ENCODE data around the gene RAB44. TPM values are rescaled to one million over a fixed set of nuclear protein-coding genes. Genes with fewer than 3 reads are reported as not detected.

Gene RAB44
- total RNA-seq, 1 experiment from 2014 or later: not detected

- intact Hi-C loops (cut with micrococcal nuclease; ENCODE audit: unreplicated experiment): no loop called here
- no TSS peak for BruUV-seq (replicated peaks)
- Histone ChIP-seq H3K36me3 (ENCODE audit: control insufficient read depth, insufficient read depth, low read length) (no peaks in the 10 kb centered on the region), H3K4me1 (no peaks in the 10 kb centered on the region), H3K4me3 (ENCODE audit: low read depth, low read length) (no peak overlapping the region), H3K27me3 (replicated peaks; ENCODE audit: control insufficient read depth, insufficient read depth, low read length) (no peaks in the 10 kb centered on the region; the same call in 1 of the 2 replicates), H3K9me3 (no peaks in the 10 kb centered on the region)
- Mint-ChIP-seq H3K27me3 (ENCODE audit: insufficient read depth, unreplicated experiment) (peaks cover 7% of the 10 kb centered on the region), H3K9me3 (ENCODE audit: unreplicated experiment) (no peaks in the 10 kb centered on the region), H3K4me1 (ENCODE audit: low read depth, unreplicated experiment) (no peaks in the 10 kb centered on the region), H3K36me3 (ENCODE audit: insufficient read depth, unreplicated experiment) (no peaks in the 10 kb centered on the region), H3K27ac (ENCODE audit: unreplicated experiment) (no peak overlapping the region), H3K4me3 (ENCODE audit: unreplicated experiment) (no peak overlapping the region)
- no peak for DNase-seq
- ChIA-PET POLR2A (no interaction called here), CTCF (interaction anchor here (0.7 kb wide), 1 partner anchor 159 kb away, joined by 3 read pairs; no protein-coding TSS in a partner anchor)
- no peak for TF ChIP-seq CTCF (IDR thresholded peaks at IDR 0.05; ENCODE audit: insufficient read depth in 1 of 2, low read depth in 1 of 2, low read length in 1 of 2, severe bottlenecking in 1 of 2, unreplicated experiment in 1 of 2)
Measured at GRCh38 chr6:36662380-36662779, 35.2 kb upstream of the RAB44 start.

GRCh38 chr6:36662827-36663256, 34.8 kb upstream of the RAB44 start:
- TF ChIP-seq CTCF (IDR thresholded peaks at IDR 0.05; ENCODE audit: insufficient read depth in 1 of 2, low read depth in 1 of 2, low read length in 1 of 2, severe bottlenecking in 1 of 2, unreplicated experiment in 1 of 2): no peak
- no peak overlapping the region for H3K27ac Mint-ChIP-seq (ENCODE audit: unreplicated experiment)
- no peaks in the 10 kb centered on the region for H3K4me1 Mint-ChIP-seq (ENCODE audit: low read depth, unreplicated experiment)
- Histone ChIP-seq H3K4me1 (no peaks in the 10 kb centered on the region), H3K9me3 (no peaks in the 10 kb centered on the region), H3K36me3 (ENCODE audit: control insufficient read depth, insufficient read depth, low read length) (no peaks in the 10 kb centered on the region), H3K27me3 (replicated peaks; ENCODE audit: control insufficient read depth, insufficient read depth, low read length) (no peaks in the 10 kb centered on the region; the same call in 1 of the 2 replicates), H3K4me3 (ENCODE audit: low read depth, low read length) (no peak overlapping the region)
- no TSS peak for BruUV-seq (replicated peaks)
- no peak overlapping the region for H3K4me3 Mint-ChIP-seq (ENCODE audit: unreplicated experiment)
- H3K27me3 Mint-ChIP-seq (ENCODE audit: insufficient read depth, unreplicated experiment): peaks cover 7% of the 10 kb centered on the region
- H3K9me3 Mint-ChIP-seq (ENCODE audit: unreplicated experiment): no peaks in the 10 kb centered on the region
- ChIA-PET POLR2A (no interaction called here), CTCF (interaction anchor here (1.2 kb wide), 1 partner anchor 18 kb away, joined by 3 read pairs; no protein-coding TSS in a partner anchor)
- no peak for DNase-seq
- H3K36me3 Mint-ChIP-seq (ENCODE audit: insufficient read depth, unreplicated experiment): no peaks in the 10 kb centered on the region
- intact Hi-C loops (cut with micrococcal nuclease; ENCODE audit: unreplicated experiment): no loop called here

GRCh38 chr6:36663504-36664446, 33.9 kb upstream of the RAB44 start:
- no TSS peak for BruUV-seq (replicated peaks)
- CTCF ChIA-PET: interaction anchor here (1.2 kb wide), 1 partner anchor 19 kb away, joined by 3 read pairs; no protein-coding TSS in a partner anchor
- H3K36me3 ChIP-seq (ENCODE audit: control insufficient read depth, insufficient read depth, low read length): no peaks in the 10 kb centered on the region
- Mint-ChIP-seq H3K4me3 (ENCODE audit: unreplicated experiment) (no peak overlapping the region), H3K4me1 (ENCODE audit: low read depth, unreplicated experiment) (no peaks in the 10 kb centered on the region), H3K36me3 (ENCODE audit: insufficient read depth, unreplicated experiment) (no peaks in the 10 kb centered on the region), H3K9me3 (ENCODE audit: unreplicated experiment) (no peaks in the 10 kb centered on the region), H3K27ac (ENCODE audit: unreplicated experiment) (no peak overlapping the region), H3K27me3 (ENCODE audit: insufficient read depth, unreplicated experiment) (peaks cover 7% of the 10 kb centered on the region)
- POLR2A ChIA-PET: no interaction called here
- no peak for DNase-seq
- H3K4me3 ChIP-seq (ENCODE audit: low read depth, low read length): no peak overlapping the region
- no peaks in the 10 kb centered on the region for H3K4me1 ChIP-seq
- no peaks in the 10 kb centered on the region; the same call in 1 of the 2 replicates for H3K27me3 ChIP-seq (replicated peaks; ENCODE audit: control insufficient read depth, insufficient read depth, low read length)
- no peak for TF ChIP-seq CTCF (IDR thresholded peaks at IDR 0.05; ENCODE audit: insufficient read depth in 1 of 2, low read depth in 1 of 2, low read length in 1 of 2, severe bottlenecking in 1 of 2, unreplicated experiment in 1 of 2)
- no peaks in the 10 kb centered on the region for H3K9me3 ChIP-seq
- intact Hi-C loops (cut with micrococcal nuclease; ENCODE audit: unreplicated experiment): no loop called here
